HEK293T (cell line): Measurements from ENCODE around the gene CBL.
"Not testable (repeated sequence)": the region's sequence is repeated elsewhere in the genome, so short reads cannot be mapped to it uniquely, and the experiment has no call there.

Source experiments
- CTCF ChIA-PET: fragments of 350-600 bp; formaldehyde crosslinking; extraction: SDS; loops from one replicate; lab custom pipeline; 2021; ENCODE audit warnings: antibody characterized with exemption, inconsistent platforms; lab: Yijun Ruan, JAX
- POLR2A ChIA-PET: fragments of 350-600 bp; formaldehyde crosslinking; extraction: SDS; loops from one replicate; lab custom pipeline; 2020; ENCODE audit warnings: antibody characterized with exemption, inconsistent platforms; lab: Yijun Ruan, JAX
- DNase-seq: peaks from one replicate; pipeline ENCODE4 v3.0.0; 2012; ENCODE audit warnings: mixed read lengths; ENCODE audit errors: extremely low spot score
- ARNT ChIP-seq: fragments of 450-650 bp; IDR thresholded peaks from 2 replicates; pipeline ENCODE4 v1.6.1; 2017; ENCODE audit warnings: mild to moderate bottlenecking
- BHLHE40 ChIP-seq: fragments of 450-650 bp; IDR thresholded peaks from 2 replicates; pipeline ENCODE4 v1.6.1; 2016; ENCODE audit warnings: mild to moderate bottlenecking, moderate library complexity, borderline replicate concordance
- CTBP1 ChIP-seq: fragments of 450-650 bp; IDR thresholded peaks from 2 replicates; pipeline ENCODE4 v1.6.1; 2016; ENCODE audit warnings: borderline replicate concordance
- ELF4 ChIP-seq: fragments of 450-650 bp; IDR thresholded peaks from 2 replicates; pipeline ENCODE4 v1.6.1; 2017; ENCODE audit warnings: antibody characterized with exemption
- FOXA1 ChIP-seq: fragments of 450-650 bp; IDR thresholded peaks from 2 replicates; pipeline ENCODE4 v1.6.1; 2016; ENCODE audit warnings: mild to moderate bottlenecking
- FOXK2 ChIP-seq: fragments of 450-650 bp; IDR thresholded peaks from 2 replicates; pipeline ENCODE4 v1.6.1; 2016; ENCODE audit warnings: mild to moderate bottlenecking
- FOXM1 ChIP-seq: fragments of 450-650 bp; IDR thresholded peaks from 2 replicates; pipeline ENCODE4 v1.6.1; 2017; ENCODE audit warnings: mild to moderate bottlenecking, borderline replicate concordance
- HDGF ChIP-seq: fragments of 450-650 bp; IDR thresholded peaks from 2 replicates; pipeline ENCODE4 v1.6.1; 2017; ENCODE audit warnings: antibody characterized with exemption, borderline replicate concordance
- L3MBTL2 ChIP-seq: fragments of 450-650 bp; conservative IDR thresholded peaks from 2 replicates; pipeline ENCODE4 v1.6.1; 2016; ENCODE audit warnings: mild to moderate bottlenecking
- LEF1 ChIP-seq: fragments of 450-650 bp; IDR thresholded peaks from 2 replicates; pipeline ENCODE4 v1.6.1; 2017; ENCODE audit warnings: mild to moderate bottlenecking, borderline replicate concordance
- NFRKB ChIP-seq: fragments of 450-650 bp; IDR thresholded peaks from 2 replicates; pipeline ENCODE4 v1.6.1; 2016; ENCODE audit warnings: mild to moderate bottlenecking, moderate library complexity
- PKNOX1 ChIP-seq: fragments of 450-650 bp; IDR thresholded peaks from 2 replicates; pipeline ENCODE4 v1.6.1; 2016
- SP1 ChIP-seq: fragments of 450-650 bp; IDR thresholded peaks from 2 replicates; pipeline ENCODE4 v1.6.1; 2017
- SUZ12 ChIP-seq: fragments of 450-650 bp; IDR thresholded peaks from 2 replicates; pipeline ENCODE4 v1.6.1; 2016; ENCODE audit warnings: mild to moderate bottlenecking
- TARDBP ChIP-seq: fragments of 450-650 bp; IDR thresholded peaks from 2 replicates; pipeline ENCODE4 v1.6.1; 2016
- ZNF384 ChIP-seq: fragments of 450-650 bp; IDR thresholded peaks from 2 replicates; pipeline ENCODE4 v1.6.1; 2016

CBL gene

GRCh38 chr11:119180729-119181676 lies 25.1 kb upstream of the CBL start:
- ChIA-PET POLR2A (interaction anchor here (1.6 kb wide), 1 partner anchor 14 kb away, joined by 3 read pairs; no protein-coding TSS in a partner anchor), CTCF (no interaction called here)
- no peak for DNase-seq
- TF ChIP-seq NFRKB (no peak), FOXK2 (no peak), SUZ12 (no peak), ARNT (no peak), L3MBTL2 (no peak), FOXM1 (no peak), CTBP1 (no peak), BHLHE40 (no peak), FOXA1 (no peak), ZNF384 (no peak), LEF1 (no peak), SP1 (no peak), PKNOX1 (no peak), HDGF (no peak), ELF4 (no peak), TARDBP (no peak)

DNA sequence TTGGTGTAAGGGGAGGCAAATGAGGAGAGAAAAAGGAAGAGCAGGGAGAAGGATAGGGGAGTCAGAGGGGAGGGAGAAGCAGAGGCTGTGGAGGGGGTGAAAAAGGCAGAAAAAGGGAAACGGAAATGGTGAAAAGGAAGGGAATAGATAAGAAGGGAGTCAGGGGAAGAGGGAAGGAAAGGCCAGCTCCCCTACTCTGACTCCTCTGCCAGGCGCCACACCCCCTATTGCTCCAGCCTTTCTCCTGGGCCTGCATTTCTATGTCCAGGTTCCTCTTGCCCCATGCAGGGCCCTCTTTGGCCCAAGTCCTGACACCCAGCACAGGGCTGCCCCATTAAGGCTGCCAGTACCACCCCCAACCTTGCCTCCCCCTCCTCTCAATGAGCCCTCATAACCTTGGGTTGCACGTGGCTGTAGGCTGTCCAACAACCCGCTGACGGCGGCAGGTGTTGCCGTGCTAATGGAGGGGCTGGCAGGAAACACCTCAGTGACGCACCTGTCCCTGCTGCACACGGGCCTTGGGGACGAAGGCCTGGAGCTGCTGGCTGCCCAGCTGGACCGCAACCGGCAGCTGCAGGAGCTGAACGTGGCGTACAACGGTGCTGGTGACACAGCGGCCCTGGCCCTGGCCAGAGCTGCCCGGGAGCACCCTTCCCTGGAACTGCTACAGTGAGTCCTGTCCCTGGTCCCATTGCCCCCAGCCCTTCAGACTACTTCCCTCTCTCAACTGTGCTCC lies 24.3 kb upstream of the CBL start:
- DNase-seq, result no peak
- ChIA-PET POLR2A (interaction anchor here (1.6 kb wide), 1 partner anchor 15 kb away, joined by 3 read pairs; no protein-coding TSS in a partner anchor), CTCF (no interaction called here)
- no peak for TF ChIP-seq PKNOX1
- no peak for TF ChIP-seq ARNT
- no peak for TF ChIP-seq FOXK2
- no peak for TF ChIP-seq FOXA1
- TF ChIP-seq CTBP1, result no peak
- TF ChIP-seq FOXM1, result no peak
- TF ChIP-seq HDGF, result no peak
- TF ChIP-seq NFRKB, result no peak
- no peak for TF ChIP-seq ZNF384

DNA sequence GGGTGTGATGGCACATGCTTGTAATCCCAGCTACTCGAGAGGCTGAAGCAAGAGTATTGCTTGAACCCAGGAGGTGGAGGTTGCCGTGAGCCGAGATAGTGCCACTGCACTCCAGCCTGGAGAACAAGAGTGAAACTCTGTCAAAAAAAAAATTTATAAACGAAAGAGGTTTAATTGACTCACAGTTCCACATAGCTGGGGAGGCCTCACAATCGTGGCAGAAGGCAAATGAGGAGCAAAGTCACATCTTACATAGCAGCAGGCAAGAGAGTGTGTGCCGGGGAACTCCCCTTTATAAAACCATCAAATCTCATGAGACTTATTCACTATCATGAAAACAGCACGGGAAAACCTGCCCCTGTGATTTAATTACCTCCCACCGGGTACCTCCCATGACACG lies 21.7 kb upstream of the CBL start:
- DNase-seq, POLR2A ChIA-PET: not testable (repeated sequence)

GRCh38 chr11:119185981-119186634 lies 20.0 kb upstream of the CBL start:
- POLR2A ChIA-PET, result no interaction called here
- DNase-seq, result no peak
- TF ChIP-seq NFRKB (no peak), L3MBTL2 (no peak), ZNF384 (no peak), BHLHE40 (no peak), FOXA1 (no peak), ARNT (no peak), SUZ12 (no peak), HDGF (no peak), SP1 (no peak), TARDBP (no peak), CTBP1 (no peak), LEF1 (no peak), PKNOX1 (no peak)
- CTCF ChIA-PET, result interaction anchor here (0.7 kb wide), 1 partner anchor 99 kb away, joined by 11 read pairs; no protein-coding TSS in a partner anchor

More for the DNA sequence above, 21.7 kb upstream of the CBL start:
- CTCF ChIA-PET, result not testable (repeated sequence)

GRCh38 chr11:119187123-119187892 lies 18.8 kb upstream of the CBL start:
- CTCF ChIA-PET, result interaction anchor here (0.7 kb wide), 1 partner anchor 100 kb away, joined by 11 read pairs; no protein-coding TSS in a partner anchor
- POLR2A ChIA-PET, result interaction anchor here (0.7 kb wide), 1 partner anchor 34 kb away, joined by 3 read pairs; no protein-coding TSS in a partner anchor
- no peak for DNase-seq
- no peak for TF ChIP-seq FOXK2
- TF ChIP-seq BHLHE40, result no peak
